HEK293T (cell line): Measurements from ENCODE around the gene ADAM11.

ENCODE experiments used
- BHLHE40 ChIP-seq: fragments of 450-650 bp; IDR thresholded peaks from 2 replicates; pipeline ENCODE4 v1.6.1; 2016; ENCODE audit warnings: mild to moderate bottlenecking, moderate library complexity, borderline replicate concordance
- PKNOX1 ChIP-seq: fragments of 450-650 bp; IDR thresholded peaks from 2 replicates; pipeline ENCODE4 v1.6.1; 2016
- SUZ12 ChIP-seq: fragments of 450-650 bp; IDR thresholded peaks from 2 replicates; pipeline ENCODE4 v1.6.1; 2016; ENCODE audit warnings: mild to moderate bottlenecking

GRCh38 chr17:44781551-44782325, 22.9 kb downstream of the ADAM11 start:
- TF ChIP-seq PKNOX1 (no peak), BHLHE40 (no peak), SUZ12 (no peak)
